HepG2 (cell line): ENCODE results near the gene ZFP90. TPM values are rescaled to one million over a fixed set of nuclear protein-coding genes. Genes with fewer than 3 reads are reported as not detected.

Experiments
- ATAC-seq: fragments of 200-7000 bp; cut with Tn5 transposase; 3 replicates; pipeline ENCODE4 v1.9.1; 2020; ENCODE audit warnings: mild to moderate bottlenecking, moderate library complexity
- BruUV-seq: library from RNA; stranded (reverse); fragments of 400-500 nt; replicated peaks from 2 replicates; lab custom pipeline; 2021; lab: Mats Ljungman, UMichigan
- CTCF ChIA-PET: fragments of 300-600 bp; formaldehyde crosslinking; extraction: SDS; loops from one replicate; lab custom pipeline; 2021; ENCODE audit warnings: low total read pairs, inconsistent platforms, low intra/inter-chr PET ratio; lab: Yijun Ruan, JAX
- POLR2A ChIA-PET: fragments of 350-600 bp; sonication (Branson Sonifier 250); formaldehyde crosslinking; loops from one replicate; lab custom pipeline; 2020; ENCODE audit warnings: antibody characterized with exemption, inconsistent platforms; lab: Yijun Ruan, JAX
- DNase-seq: peaks from one replicate; pipeline ENCODE4 v3.0.0-alpha.2; 2015; ENCODE audit warnings: low spot score
- FAIRE-seq: peaks from 3 replicates; lab custom pipeline; 2011; peaks lifted over from hg19 to GRCh38; lab: Jason Lieb, UNC
- H2AFZ ChIP-seq: one replicate; pipeline ENCODE4 v1.6.1; 2011; ENCODE audit warnings: low read length, inconsistent platforms
- H3K27ac ChIP-seq: fragments of 300-600 bp; 3 replicates; pipeline ENCODE4 v1.8.0; 2011; ENCODE audit warnings: mixed run types, mild to moderate bottlenecking, mixed read lengths, low read length, inconsistent platforms; ENCODE audit not compliant: insufficient read depth; ENCODE audit errors: extremely low read length
- H3K27me3 ChIP-seq, 2 experiments: fragments of 200-600 bp in 1 of 2; 2 replicates in 1 of 2; 3 replicates in 1 of 2; pipeline versions ENCODE4 v1.6.0 to v1.8.0; 2011; ENCODE audit warnings: low read length in 2 of 2, mild to moderate bottlenecking in 2 of 2, moderate library complexity in 2 of 2, inconsistent platforms in 1 of 2; ENCODE audit not compliant: insufficient read depth in 2 of 2, control insufficient read depth in 1 of 2
- H3K36me3 ChIP-seq, 2 experiments: fragments of 200-600 bp in 1 of 2; replicated peaks in 1 of 2; 2 replicates in 1 of 2; 3 replicates in 1 of 2; pipeline versions ENCODE4 v1.5.1 to v1.8.0; 2011; ENCODE audit warnings: low read length in 2 of 2, inconsistent platforms in 1 of 2; ENCODE audit not compliant: insufficient read depth in 2 of 2, control insufficient read depth in 1 of 2
- H3K4me1 ChIP-seq: 2 replicates; pipeline ENCODE4 v1.5.1; 2012; ENCODE audit warnings: low read length, inconsistent platforms; ENCODE audit not compliant: insufficient read depth
- H3K4me2 ChIP-seq: 2 replicates; pipeline ENCODE4 v1.6.0; 2011; ENCODE audit warnings: low read depth, low read length, inconsistent platforms
- H3K4me3 ChIP-seq, 3 experiments: fragments of 200-600 bp in 1 of 3; sonication (generic), shearing (Covaris generic) in 1 of 3; replicated peaks in 1 of 3; 2 replicates each; pipeline ENCODE4 v1.5.1; 2011 to 2016; ENCODE audit warnings: low read length in 3 of 3, inconsistent platforms in 2 of 3, low read depth in 2 of 3, mild to moderate bottlenecking in 2 of 3, control low read depth in 1 of 3, mixed read lengths in 1 of 3; ENCODE audit not compliant: insufficient read depth in 1 of 3
- H3K79me2 ChIP-seq: one replicate; pipeline ENCODE4 v1.6.1; 2011; ENCODE audit warnings: low read length, inconsistent platforms; ENCODE audit not compliant: insufficient read depth
- H3K9ac ChIP-seq: 2 replicates; pipeline ENCODE4 v1.6.0; 2011; ENCODE audit warnings: mild to moderate bottlenecking, low read depth, low read length, inconsistent platforms; ENCODE audit not compliant: insufficient read depth
- H3K9me3 ChIP-seq: 2 replicates; pipeline ENCODE4 v1.5.1; 2012; ENCODE audit warnings: mild to moderate bottlenecking, low read length
- H4K20me1 ChIP-seq: 2 replicates; pipeline ENCODE4 v1.6.0; 2011; ENCODE audit warnings: inconsistent platforms, mild to moderate bottlenecking, low read length, moderate library complexity; ENCODE audit not compliant: insufficient read depth
- CBX5 ChIP-seq: sonication (generic); formaldehyde crosslinking; IDR thresholded peaks from 2 replicates; pipeline ENCODE4 v1.4.0; 2020; ENCODE audit warnings: missing genetic modification reagents, borderline replicate concordance
- KAT2B ChIP-seq: fragments of 150-350 bp; IDR thresholded peaks from 2 replicates; pipeline ENCODE4 v1.6.1; 2014; ENCODE audit warnings: low read depth, low read length, borderline replicate concordance
- MAFG ChIP-seq: sonication (generic); formaldehyde crosslinking; IDR thresholded peaks from 2 replicates; pipeline ENCODE4 v1.5.1; 2020; ENCODE audit warnings: mild to moderate bottlenecking, missing genetic modification reagents
- PLRG1 ChIP-seq: fragments of 450-650 bp; conservative IDR thresholded peaks from 2 replicates; pipeline ENCODE4 v1.6.1; 2016
- POLR2AphosphoS5 ChIP-seq: IDR thresholded peaks from 2 replicates; pipeline ENCODE4 v1.6.1; 2012; ENCODE audit warnings: low read depth, low read length
- PRPF4 ChIP-seq: fragments of 200-400 bp; formaldehyde crosslinking; IDR thresholded peaks from 2 replicates; pipeline ENCODE4 v1.6.1; 2016; ENCODE audit warnings: low read length, low read depth; ENCODE audit not compliant: poor library complexity, severe bottlenecking
- RAD21 ChIP-seq: fragments of 450-650 bp; formaldehyde crosslinking; IDR thresholded peaks from 2 replicates; pipeline ENCODE4 v1.5.0; 2020; ENCODE audit warnings: mild to moderate bottlenecking
- TBX3 ChIP-seq: fragments of 450-650 bp; IDR thresholded peaks from 2 replicates; pipeline ENCODE4 v1.6.1; 2017; ENCODE audit warnings: antibody characterized with exemption, mild to moderate bottlenecking, inconsistent platforms, borderline replicate concordance
- TOPORS ChIP-seq: sonication (generic); formaldehyde crosslinking; IDR thresholded peaks from 2 replicates; pipeline ENCODE4 v1.8.0; 2023; ENCODE audit warnings: mild to moderate bottlenecking, missing genetic modification reagents
- TP53 ChIP-seq: sonication (generic); formaldehyde crosslinking; conservative IDR thresholded peaks from 2 replicates; pipeline ENCODE4 v1.4.0; 2020; ENCODE audit warnings: missing genetic modification reagents
- ZNF652 ChIP-seq: IDR thresholded peaks from 2 replicates; pipeline ENCODE4 v1.6.1; 2016; ENCODE audit warnings: low read depth, borderline replicate concordance
- WGBS: methylation state at CpG from one replicate; pipeline ENCODE4 v1.1.6; 2017; ENCODE audit warnings: low lambda C conversion rate; 5-methylcytosine and 5-hydroxymethylcytosine counted together
- in situ Hi-C: cut with HindIII; loops from 2 replicates; pipeline ENCODE4 v1.10.0; 2017; ENCODE audit warnings: low pct_unique_long_range_greater_than_20kb; ENCODE audit not compliant: extremely low pct_ligation_motif_present
- intact Hi-C: fragments of 100-400 bp; cut with micrococcal nuclease; formaldehyde crosslinking; loops from one replicate; pipeline ENCODE4 v1.10.0; 2022; ENCODE audit not compliant: unreplicated experiment
- polyA plus RNA-seq, 8 experiments: library from polyadenylated mRNA; depleted of rRNA in 3 of 8; stranded (reverse) in 7 of 8; unstranded in 1 of 8; fragments of >200 nt; fragmentation: Illumina TruSeq in 4 of 8; extraction: Trizol in 4 of 8; gene quantifications; 2 replicates each; pipeline versions ENCODE4 v1.2.1 to v1.2.3, GENCODE V29; 2011 to 2016; ENCODE audit warnings: low read depth in 4 of 8, missing spikeins in 1 of 8, mixed read lengths in 1 of 8; ENCODE audit not compliant: insufficient read depth in 1 of 8
- total RNA-seq, 5 experiments: library from RNA; depleted of rRNA; stranded (reverse); fragments of >200 nt; fragmentation: Illumina TruSeq; extraction: Trizol; gene quantifications; 2 replicates each; pipeline ENCODE4 v1.2.3, GENCODE V29; 2016; ENCODE audit warnings: low read depth in 1 of 5
- TF ChIP-seq, protein P1 (sequence below): sonication (generic); formaldehyde crosslinking; IDR thresholded peaks from 2 replicates; pipeline ENCODE4 v1.8.1; 2023; ENCODE audit warnings: missing genetic modification reagents, inconsistent platforms, borderline replicate concordance
- TF ChIP-seq, protein P2 (sequence below): sonication (generic); formaldehyde crosslinking; IDR thresholded peaks from 2 replicates; pipeline ENCODE4 v1.5.0; 2020; ENCODE audit warnings: mild to moderate bottlenecking, missing genetic modification reagents
- TF ChIP-seq, protein P3 (sequence below): sonication (generic); formaldehyde crosslinking; IDR thresholded peaks from 2 replicates; pipeline ENCODE4 v1.5.1; 2020; ENCODE audit warnings: missing genetic modification reagents, mild to moderate bottlenecking, borderline replicate concordance

The ZFP90 gene
- total and polyA plus RNA-seq, 2 of the 13 experiments (the other 11 are each of a cell fraction or from before 2014, with no cell fraction given), result 17.6 to 18.9 TPM

DNA sequence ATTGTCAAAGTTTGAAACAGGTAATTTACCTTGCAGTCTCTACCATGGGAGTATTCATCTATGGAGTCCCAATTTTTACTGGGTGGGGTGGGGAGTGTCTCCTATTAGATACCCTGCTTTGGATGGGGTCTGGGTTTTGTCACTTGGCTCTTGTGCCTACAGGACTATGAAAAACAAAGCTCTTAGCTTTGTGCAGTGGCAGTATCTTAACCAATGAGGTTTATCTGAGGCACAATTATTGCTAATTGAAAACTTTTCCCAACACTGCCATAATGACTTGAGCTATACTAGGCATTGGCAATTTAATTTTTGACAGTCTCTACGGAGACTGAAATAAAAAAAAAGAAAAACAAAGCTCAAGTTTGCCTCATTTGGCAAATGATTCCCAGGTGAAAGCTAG lies 3.8 kb upstream of the ZFP90 start:
- 63% methylated on average over 1 of the region's 1 CpG for WGBS
- Histone ChIP-seq H4K20me1 (no peaks in the 10 kb centered on the region), H3K4me1 (peaks cover 24% of the 10 kb centered on the region), H3K27ac (no peak overlapping the region), H3K4me3 (no peak overlapping the region), H3K36me3 (no peaks in the 10 kb centered on the region; a peak in 1 of 5 replicates), H3K9me3 (peaks cover 6% of the 10 kb centered on the region), H3K9ac (no peak overlapping the region), H3K79me2 (peaks cover 4% of the 10 kb centered on the region), H3K4me2 (no peak overlapping the region), H3K27me3 (no peaks in the 10 kb centered on the region), H2AFZ (no peak overlapping the region)
- POLR2A ChIA-PET, result no interaction called here
- in situ Hi-C loops (no loop called here), intact Hi-C loops (no loop called here)
- no peak for FAIRE-seq
- TF ChIP-seq TP53 (CRISPR knock-in tag), result no peak
- no peak for TF ChIP-seq ZNF652
- no peak for TF ChIP-seq PRPF4
- TF ChIP-seq, protein P1, sequence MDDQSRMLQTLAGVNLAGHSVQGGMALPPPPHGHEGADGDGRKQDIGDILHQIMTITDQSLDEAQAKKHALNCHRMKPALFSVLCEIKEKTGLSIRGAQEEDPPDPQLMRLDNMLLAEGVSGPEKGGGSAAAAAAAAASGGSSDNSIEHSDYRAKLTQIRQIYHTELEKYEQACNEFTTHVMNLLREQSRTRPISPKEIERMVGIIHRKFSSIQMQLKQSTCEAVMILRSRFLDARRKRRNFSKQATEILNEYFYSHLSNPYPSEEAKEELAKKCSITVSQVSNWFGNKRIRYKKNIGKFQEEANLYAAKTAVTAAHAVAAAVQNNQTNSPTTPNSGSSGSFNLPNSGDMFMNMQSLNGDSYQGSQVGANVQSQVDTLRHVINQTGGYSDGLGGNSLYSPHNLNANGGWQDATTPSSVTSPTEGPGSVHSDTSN (CRISPR knock-in tag), result no peak
- no peak for TF ChIP-seq KAT2B
- TF ChIP-seq RAD21 (CRISPR knock-in tag), result no peak
- no peak for TF ChIP-seq MAFG
- no peak for TF ChIP-seq CBX5
- TF ChIP-seq, protein P2, sequence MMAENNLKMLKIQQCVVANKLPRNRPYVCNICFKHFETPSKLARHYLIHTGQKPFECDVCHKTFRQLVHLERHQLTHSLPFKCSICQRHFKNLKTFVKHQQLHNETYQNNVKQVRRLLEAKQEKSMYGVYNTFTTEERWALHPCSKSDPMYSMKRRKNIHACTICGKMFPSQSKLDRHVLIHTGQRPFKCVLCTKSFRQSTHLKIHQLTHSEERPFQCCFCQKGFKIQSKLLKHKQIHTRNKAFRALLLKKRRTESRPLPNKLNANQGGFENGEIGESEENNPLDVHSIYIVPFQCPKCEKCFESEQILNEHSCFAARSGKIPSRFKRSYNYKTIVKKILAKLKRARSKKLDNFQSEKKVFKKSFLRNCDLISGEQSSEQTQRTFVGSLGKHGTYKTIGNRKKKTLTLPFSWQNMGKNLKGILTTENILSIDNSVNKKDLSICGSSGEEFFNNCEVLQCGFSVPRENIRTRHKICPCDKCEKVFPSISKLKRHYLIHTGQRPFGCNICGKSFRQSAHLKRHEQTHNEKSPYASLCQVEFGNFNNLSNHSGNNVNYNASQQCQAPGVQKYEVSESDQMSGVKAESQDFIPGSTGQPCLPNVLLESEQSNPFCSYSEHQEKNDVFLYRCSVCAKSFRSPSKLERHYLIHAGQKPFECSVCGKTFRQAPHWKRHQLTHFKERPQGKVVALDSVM (CRISPR knock-in tag), result no peak
- TF ChIP-seq PLRG1, result no peak
- no peak for TF ChIP-seq TBX3
- TF ChIP-seq, protein P3, sequence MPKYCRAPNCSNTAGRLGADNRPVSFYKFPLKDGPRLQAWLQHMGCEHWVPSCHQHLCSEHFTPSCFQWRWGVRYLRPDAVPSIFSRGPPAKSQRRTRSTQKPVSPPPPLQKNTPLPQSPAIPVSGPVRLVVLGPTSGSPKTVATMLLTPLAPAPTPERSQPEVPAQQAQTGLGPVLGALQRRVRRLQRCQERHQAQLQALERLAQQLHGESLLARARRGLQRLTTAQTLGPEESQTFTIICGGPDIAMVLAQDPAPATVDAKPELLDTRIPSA (CRISPR knock-in tag), result no peak
- no peak for TF ChIP-seq POLR2AphosphoS5
- no peak for TF ChIP-seq TOPORS (CRISPR knock-in tag)
- no peak for DNase-seq
- ATAC-seq, result no peak
- no TSS peak for BruUV-seq
- CTCF ChIA-PET, result no interaction called here
